Transverse colon (tissue), 4 donors: ENCODE measurements around the gene SPATA31D4. TPM values are rescaled to one million over a fixed set of nuclear protein-coding genes. Genes with fewer than 3 reads are reported as not detected.
"Not testable (repeated sequence)": the region's sequence is repeated elsewhere in the genome, so short reads cannot be mapped to it uniquely, and the experiment has no call there.

Experiments
- DNase-seq: peaks from one replicate; pipeline ENCODE4 v3.0.0-alpha.2; 2019
- H3K27ac ChIP-seq, 4 donors: fragments of 200-600 bp; sonication (generic); 2 replicates each; pipeline ENCODE4 v1.5.1; 2016 to 2018; ENCODE audit warnings: inconsistent platforms in 4 of 4
- H3K27me3 ChIP-seq: fragments of 200-600 bp; sonication (generic); 2 replicates; pipeline ENCODE4 v1.5.1; 2017; ENCODE audit warnings: inconsistent platforms
- H3K36me3 ChIP-seq, 4 donors: fragments of 200-600 bp; sonication (generic); 2 replicates each; pipeline ENCODE4 v1.5.1; 2017 to 2019; ENCODE audit warnings: inconsistent platforms in 4 of 4
- H3K4me1 ChIP-seq, 4 donors: fragments of 200-600 bp; sonication (generic); 2 replicates each; pipeline ENCODE4 v1.5.1; 2017 to 2020; ENCODE audit warnings: inconsistent platforms in 4 of 4
- H3K4me3 ChIP-seq, 4 donors: fragments of 200-600 bp; sonication (generic); 1 replicate in 1 of 4; 2 replicates in 3 of 4; pipeline versions ENCODE4 v1.5.1 to v1.6.1; 2017 to 2019; ENCODE audit warnings: inconsistent platforms in 4 of 4
- H3K9me3 ChIP-seq, 2 donors: fragments of 200-600 bp; sonication (generic); 2 replicates each; pipeline ENCODE4 v1.5.1; 2017 to 2019; ENCODE audit warnings: inconsistent platforms in 2 of 2
- CTCF ChIP-seq, 5 experiments: fragments of 200-600 bp in 3 of 5; fragments of 450-650 bp in 2 of 5; sonication (generic) in 3 of 5; IDR thresholded peaks; 1 replicate in 2 of 5; 2 replicates in 3 of 5; pipeline ENCODE4 v1.5.1; 2016 to 2017; ENCODE audit warnings: antibody characterized with exemption in 5 of 5, inconsistent platforms in 3 of 5, mild to moderate bottlenecking in 2 of 5, moderate library complexity in 1 of 5
- EP300 ChIP-seq: sonication (generic); formaldehyde crosslinking; IDR thresholded peaks from one replicate; pipeline ENCODE4 v1.6.1; 2017; ENCODE audit warnings: antibody characterized with exemption, low read depth
- POLR2A ChIP-seq: fragments of 450-650 bp; IDR thresholded peaks from one replicate; pipeline ENCODE4 v1.6.1; 2016; ENCODE audit warnings: antibody characterized with exemption, mild to moderate bottlenecking, moderate library complexity
- POLR2AphosphoS5 ChIP-seq, 3 donors: sonication (generic); formaldehyde crosslinking; IDR thresholded peaks; one replicate each; pipeline ENCODE4 v1.6.1; 2016; ENCODE audit warnings: antibody characterized with exemption in 3 of 3
- WGBS, 2 donors: methylation state at CpG; one replicate each; pipeline ENCODE4 v1.1.5; 2018; ENCODE audit warnings: low coverage in 1 of 2; 5-methylcytosine and 5-hydroxymethylcytosine counted together
- in situ Hi-C, 4 donors: fragments of 200-750 bp; cut with MboI; loops; one replicate each; pipeline versions ENCODE4 v1.15.0 to v1.15.1; 2017; ENCODE audit warnings: low sequenced_read_pairs in 3 of 4, low pct_ligation_motif_present in 1 of 4, low pct_unique_long_range_greater_than_20kb in 1 of 4
- intact Hi-C: fragments of 100-400 bp; cut with DNase I; formaldehyde crosslinking; loops from one replicate; pipeline ENCODE4 v1.15.1; 2023; ENCODE audit warnings: low total_unique reads
- total RNA-seq, 4 donors: library from RNA; depleted of rRNA; stranded (reverse); fragments of >200 nt; gene quantifications; one replicate each; pipeline ENCODE4 v1.1.0, GENCODE V29; 2016

The SPATA31D4 gene
- total RNA-seq, 4 donors from 2014 or later = not detected

DNA sequence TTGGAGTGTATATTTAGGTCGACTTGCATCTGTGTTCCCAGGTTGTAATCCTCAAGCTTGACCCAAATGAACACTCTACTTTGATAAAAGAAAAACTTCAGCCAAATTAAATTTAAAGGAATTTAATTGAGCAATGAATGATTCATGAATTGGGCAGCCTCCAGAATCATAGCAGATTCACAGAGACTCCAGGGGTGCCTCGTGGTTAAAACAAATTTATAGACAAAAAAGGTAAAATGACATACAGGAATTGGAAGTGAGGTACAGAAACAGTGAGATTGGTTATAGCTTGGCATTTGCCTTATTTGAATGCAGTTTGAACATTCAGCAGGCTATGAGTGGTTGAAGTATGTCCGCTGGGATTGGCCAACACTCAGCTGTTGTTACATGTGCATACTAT, 21.6 kb upstream of the SPATA31D4 start:
- no peaks in the 10 kb centered on the region for H3K4me1 ChIP-seq
- no peaks in the 10 kb centered on the region for H3K27me3 ChIP-seq
- in situ Hi-C loops = no loop called here
- H3K4me3 ChIP-seq = no peak overlapping the region
- intact Hi-C loops = no loop called here
- TF ChIP-seq POLR2A = no peak
- no peak for TF ChIP-seq CTCF (IDR thresholded peaks at IDR 0.05)
- TF ChIP-seq POLR2AphosphoS5 (IDR thresholded peaks at IDR 0.05) = no peak
- TF ChIP-seq EP300 = no peak
- no peak overlapping the region for H3K27ac ChIP-seq
- no peak for DNase-seq
- 67 to 81% methylated on average over 3 of the region's 3 CpGs for WGBS, 2 donors
- no peaks in the 10 kb centered on the region for H3K9me3 ChIP-seq
- H3K36me3 ChIP-seq = no peaks in the 10 kb centered on the region

- H3K36me3 ChIP-seq = no peaks in the 10 kb centered on the region
- H3K27me3 ChIP-seq = no peaks in the 10 kb centered on the region
- no peaks in the 10 kb centered on the region for H3K4me1 ChIP-seq
- in situ Hi-C loops = no loop called here
- DNase-seq = no peak
- no peak overlapping the region for H3K27ac ChIP-seq
- no peak overlapping the region for H3K4me3 ChIP-seq
- TF ChIP-seq EP300 (no peak), POLR2AphosphoS5 (IDR thresholded peaks at IDR 0.05) (no peak), CTCF (IDR thresholded peaks at IDR 0.05) (no peak), POLR2A (no peak)
- no peaks in the 10 kb centered on the region for H3K9me3 ChIP-seq
- 90 to 92% methylated on average over 5 to 6 of the region's 6 CpGs for WGBS, 2 donors
- intact Hi-C loops = no loop called here
These were observed 16.1 kb upstream of the SPATA31D4 start for GRCh38 chr9:81912135-81912534.

DNA sequence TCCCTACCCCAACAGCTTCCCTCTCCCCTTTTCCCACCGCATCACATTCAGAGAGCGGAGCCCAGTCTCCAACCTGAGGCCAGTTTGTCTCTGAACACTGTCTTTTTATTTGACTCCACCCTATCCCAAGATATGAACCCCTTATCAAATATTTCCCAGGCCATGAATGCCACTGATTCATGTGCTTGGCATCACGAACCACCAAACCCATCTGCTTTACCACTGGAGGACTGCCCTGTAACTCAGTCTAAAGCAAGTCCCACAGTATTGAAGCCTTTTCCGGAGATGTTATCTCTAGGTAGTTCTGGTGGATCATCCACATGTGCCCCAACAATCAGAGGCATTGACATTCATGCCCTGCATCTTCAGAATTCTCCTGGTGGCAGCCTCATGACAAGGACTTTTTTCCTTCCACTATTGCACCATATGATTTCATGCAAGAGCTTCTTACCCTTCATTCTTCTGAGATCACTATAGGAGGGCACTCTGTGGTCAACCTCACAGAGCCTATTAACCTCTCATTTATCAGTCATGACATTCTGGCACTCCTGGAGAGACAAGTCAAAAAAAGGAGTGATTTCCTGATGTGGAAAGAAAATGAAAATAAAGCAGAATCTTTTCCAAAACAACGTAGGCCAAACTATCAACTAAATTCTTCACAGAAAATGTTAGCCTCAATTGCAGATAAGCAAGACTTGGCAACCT, 12.3 kb upstream of the SPATA31D4 start:
- in situ Hi-C loops = no loop called here
- no peaks in the 10 kb centered on the region for H3K36me3 ChIP-seq
- H3K4me1 ChIP-seq = no peaks in the 10 kb centered on the region
- 83 to 97% methylated on average over 3 to 5 of the region's 5 CpGs for WGBS, 2 donors
- H3K4me3 ChIP-seq = no peak overlapping the region
- no peak for DNase-seq
- no peaks in the 10 kb centered on the region for H3K27me3 ChIP-seq
- intact Hi-C loops = no loop called here
- no peaks in the 10 kb centered on the region for H3K9me3 ChIP-seq
- TF ChIP-seq CTCF (IDR thresholded peaks at IDR 0.05) (no peak), EP300 (no peak), POLR2AphosphoS5 (IDR thresholded peaks at IDR 0.05) (no peak), POLR2A (no peak)
- H3K27ac ChIP-seq = no peak overlapping the region

- H3K27me3 ChIP-seq, intact Hi-C loops, H3K4me3 ChIP-seq, in situ Hi-C loops, H3K36me3 ChIP-seq, H3K4me1 ChIP-seq, H3K9me3 ChIP-seq, DNase-seq, H3K27ac ChIP-seq: not testable (repeated sequence)
- 26% methylated on average over 2 of the region's 3 CpGs; no CpG with 5 or more reads in 1 of the 2 donors for WGBS, 2 donors
These were observed 9.7 kb upstream of the SPATA31D4 start for GRCh38 chr9:81918507-81918906.

- H3K27me3 ChIP-seq, H3K27ac ChIP-seq, DNase-seq, H3K36me3 ChIP-seq, H3K4me3 ChIP-seq, in situ Hi-C loops, intact Hi-C loops, H3K4me1 ChIP-seq, H3K9me3 ChIP-seq: not testable (repeated sequence)
- WGBS, 2 donors = no CpG with 5 or more reads among the region's 6 CpGs
These were observed 1.9 kb downstream of the SPATA31D4 start for GRCh38 chr9:81930147-81930546.

GRCh38 chr9:81933547-81933946, 5.3 kb downstream of the SPATA31D4 start:
- H3K4me1 ChIP-seq, H3K9me3 ChIP-seq, H3K27me3 ChIP-seq, DNase-seq, H3K4me3 ChIP-seq, H3K36me3 ChIP-seq, H3K27ac ChIP-seq, intact Hi-C loops, in situ Hi-C loops: not testable (repeated sequence)
- WGBS, 2 donors = no CpG with 5 or more reads among the region's 3 CpGs

DNA sequence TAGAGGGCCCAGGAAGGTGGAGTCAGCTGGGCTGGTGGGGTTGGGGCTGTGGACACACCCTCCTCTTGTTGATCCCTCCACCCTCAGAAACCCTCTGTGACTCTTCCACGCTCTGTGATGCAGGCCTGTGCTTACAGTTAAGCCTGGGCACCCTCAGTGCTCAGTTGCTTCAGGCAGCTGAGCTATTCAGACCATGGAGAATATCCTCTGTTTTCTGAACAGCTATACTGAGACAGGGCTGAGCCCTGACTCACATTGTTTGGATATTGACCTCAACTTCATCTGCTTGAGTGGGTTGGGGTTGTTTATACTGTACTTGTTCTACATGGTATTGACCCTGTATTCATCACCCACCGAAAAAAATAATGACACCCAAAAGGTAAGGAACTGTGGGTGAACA, 15.2 kb downstream of the SPATA31D4 start, which contains the start of gene SPATA31D3:
TSS of gene SPATA31D3 (plus strand) at position 108 of the 400 bp plus-strand sequence. CDS start at position 194, 86 bp downstream.
- DNase-seq, intact Hi-C loops, H3K27ac ChIP-seq, H3K4me3 ChIP-seq, in situ Hi-C loops, H3K27me3 ChIP-seq, H3K9me3 ChIP-seq, H3K4me1 ChIP-seq, H3K36me3 ChIP-seq: not testable (repeated sequence)
- WGBS, 2 donors = no CpG with 5 or more reads among the region's 2 CpGs

DNA sequence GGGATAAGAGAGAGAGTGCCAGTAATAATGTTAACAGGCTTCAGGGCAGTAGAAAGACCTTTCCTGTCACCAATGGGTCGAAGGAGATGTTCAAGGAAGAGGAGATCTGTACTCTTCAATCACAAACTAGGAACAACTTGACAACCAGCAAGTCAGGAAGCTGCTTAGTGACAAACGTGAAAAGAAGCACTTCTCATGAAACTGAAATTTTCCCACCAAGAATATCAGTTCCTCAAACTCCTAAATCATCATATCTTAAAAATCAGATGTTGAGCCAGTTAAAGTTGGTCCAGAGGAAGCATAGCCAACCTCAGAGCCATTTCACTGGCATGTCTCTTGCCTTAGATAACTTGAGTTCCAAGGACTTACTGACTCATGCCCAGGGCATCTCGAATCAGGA, 20.4 kb downstream of the SPATA31D4 start:
- in situ Hi-C loops, H3K27ac ChIP-seq, DNase-seq: not testable (repeated sequence)

More for the DNA sequence above, 20.4 kb downstream of the SPATA31D4 start:
- H3K27me3 ChIP-seq, H3K4me1 ChIP-seq, intact Hi-C loops, H3K4me3 ChIP-seq, H3K36me3 ChIP-seq, H3K9me3 ChIP-seq: not testable (repeated sequence)
- WGBS, 2 donors = no CpG with 5 or more reads among the region's 3 CpGs
